Suppressor macrophage (primary cell): ENCODE results near the gene OSCP1.

Experiments used
- DNase-seq, 4 experiments: peaks; one replicate each; pipeline ENCODE4 v3.0.0-alpha.2; 2020 to 2022

Gene OSCP1

GRCh38 chr1:36446746-36447145 is 3.5 kb downstream of the OSCP1 start:
- peak; percentile 39 to 76 (median 65) for DNase-seq

- DNase-seq: peak; percentile 69 to 80 (median 70)
Measured at GRCh38 chr1:36446271-36446670, 4.0 kb downstream of the OSCP1 start.

- DNase-seq: peak in 1 of 4 experiments; percentile 9
Measured at GRCh38 chr1:36443297-36443696, 7.0 kb downstream of the OSCP1 start.

GRCh38 chr1:36442337-36442736 is 7.9 kb downstream of the OSCP1 start:
- no peak for DNase-seq

- DNase-seq: no peak
Measured at GRCh38 chr1:36440646-36441045, 9.6 kb downstream of the OSCP1 start.

GRCh38 chr1:36440044-36440443 is 10.2 kb downstream of the OSCP1 start:
- DNase-seq: no peak

GRCh38 chr1:36438715-36439114 is 11.5 kb downstream of the OSCP1 start:
- DNase-seq: no peak

GRCh38 chr1:36436821-36437220 is 13.4 kb downstream of the OSCP1 start:
- DNase-seq: no peak

- DNase-seq: no peak
Measured at GRCh38 chr1:36433102-36433501, 17.1 kb downstream of the OSCP1 start.

- DNase-seq: no peak
Measured at GRCh38 chr1:36432616-36433015, 17.6 kb downstream of the OSCP1 start.

- no peak for DNase-seq
Measured at GRCh38 chr1:36425791-36426190, 24.5 kb downstream of the OSCP1 start.

GRCh38 chr1:36421649-36422048 is 28.6 kb downstream of the OSCP1 start:
- no peak for DNase-seq

GRCh38 chr1:36420836-36421317 is 29.4 kb downstream of the OSCP1 start:
- peak; percentile 91 to 95 (median 93) for DNase-seq

GRCh38 chr1:36420409-36420808 is 29.8 kb downstream of the OSCP1 start:
- DNase-seq: no peak

- DNase-seq: no peak
Measured at GRCh38 chr1:36419569-36419968, 30.7 kb downstream of the OSCP1 start.

GRCh38 chr1:36419140-36419539 is 31.1 kb downstream of the OSCP1 start:
- no peak for DNase-seq

- no peak for DNase-seq
Measured at GRCh38 chr1:36417931-36418330, 32.3 kb downstream of the OSCP1 start.

- DNase-seq: no peak
Measured at GRCh38 chr1:36415661-36416326, 34.5 kb downstream of the OSCP1 start.

GRCh38 chr1:36414384-36414783 is 35.9 kb downstream of the OSCP1 start:
- no peak for DNase-seq

GRCh38 chr1:36411674-36412648 is 38.3 kb downstream of the OSCP1 start:
- peak in 3 of 4 experiments; percentile 26 to 45 (median 35) for DNase-seq

- no peak for DNase-seq
Measured at GRCh38 chr1:36408479-36408878, 41.8 kb downstream of the OSCP1 start.

GRCh38 chr1:36406440-36406839 is 43.8 kb downstream of the OSCP1 start:
- no peak for DNase-seq

GRCh38 chr1:36402504-36402890 is 47.8 kb downstream of the OSCP1 start:
- DNase-seq: no peak
